Esophagus (tissue), 2 donors: ENCODE results near the gene MTHFD1L. TPM values are rescaled to one million over a fixed set of nuclear protein-coding genes. Genes with fewer than 3 reads are reported as not detected.
A peak's percentile ranks its signal among the peaks of the same experiment; 100 is the strongest.

Experiments used
- H3K27ac ChIP-seq, 2 donors: one replicate each; pipeline ENCODE4 v1.5.1; 2013; ENCODE audit warnings: low read depth in 2 of 2, mild to moderate bottlenecking in 2 of 2, inconsistent platforms in 1 of 2, low read length in 1 of 2, moderate library complexity in 1 of 2
- H3K27me3 ChIP-seq, 2 donors: one replicate each; pipeline ENCODE4 v1.6.1; 2013; ENCODE audit warnings: low read length in 2 of 2, control low read depth in 1 of 2, mild to moderate bottlenecking in 1 of 2; ENCODE audit not compliant: insufficient read depth in 2 of 2, control insufficient read depth in 1 of 2
- H3K36me3 ChIP-seq, 2 donors: one replicate each; pipeline ENCODE4 v1.6.1; 2013; ENCODE audit warnings: low read length in 1 of 2; ENCODE audit not compliant: control insufficient read depth in 2 of 2, insufficient read depth in 2 of 2
- H3K4me1 ChIP-seq, 2 donors: one replicate each; pipeline ENCODE4 v1.6.1; 2013; ENCODE audit warnings: low read length in 1 of 2; ENCODE audit not compliant: control insufficient read depth in 2 of 2, insufficient read depth in 2 of 2
- H3K4me3 ChIP-seq, 2 donors: one replicate each; pipeline ENCODE4 v1.5.1; 2013; ENCODE audit warnings: low read length in 2 of 2, mild to moderate bottlenecking in 2 of 2, low read depth in 1 of 2, moderate library complexity in 1 of 2
- H3K9me3 ChIP-seq, 2 donors: one replicate each; pipeline ENCODE4 v1.6.1; 2013; ENCODE audit warnings: mild to moderate bottlenecking in 2 of 2, low read depth in 1 of 2, low read length in 1 of 2, moderate library complexity in 1 of 2; ENCODE audit not compliant: control insufficient read depth in 2 of 2, insufficient read depth in 1 of 2
- WGBS, 2 donors: extraction: QIAGEN DNeasy Blood & Tissue Kit; methylation state at CpG; one replicate each; pipeline ENCODE4 v1.1.7; 2013; 5-methylcytosine and 5-hydroxymethylcytosine counted together
- polyA plus RNA-seq, 2 donors: library from polyadenylated mRNA; stranded (reverse); fragments of 200-250 nt; gene quantifications; one replicate each; pipeline ENCODE4 v1.2.3, GENCODE V29; 2013
- donor health status: healthy with polysubstance abuse.
- donor health status: Bipolar disorder and iron deficiency.

MTHFD1L gene
- polyA plus RNA-seq, 2 donors, result 1.6 to 4.1 TPM

- H3K36me3 ChIP-seq, result no peaks in the 10 kb centered on the region
- H3K27me3 ChIP-seq, result no peaks in the 10 kb centered on the region
- H3K27ac ChIP-seq, result peak overlapping the region; percentile 23 to 61
- no peak overlapping the region for H3K4me3 ChIP-seq
- H3K4me1 ChIP-seq, result no peaks in the 10 kb centered on the region
- WGBS, 2 donors, result 23 to 25% methylated on average over 8 of the region's 8 CpGs
- no peaks in the 10 kb centered on the region for H3K9me3 ChIP-seq
Measured at GRCh38 chr6:151004383-151005024, 139.0 kb downstream of the MTHFD1L start.

GRCh38 chr6:151005164-151005563 is 139.7 kb downstream of the MTHFD1L start:
- H3K36me3 ChIP-seq, result no peaks in the 10 kb centered on the region
- WGBS, 2 donors, result 61 to 70% methylated on average over 6 of the region's 6 CpGs
- no peaks in the 10 kb centered on the region for H3K4me1 ChIP-seq
- H3K4me3 ChIP-seq, result no peak overlapping the region
- no peaks in the 10 kb centered on the region for H3K9me3 ChIP-seq
- H3K27ac ChIP-seq, result no peak overlapping the region
- H3K27me3 ChIP-seq, result no peaks in the 10 kb centered on the region

GRCh38 chr6:151005896-151006632 is 140.6 kb downstream of the MTHFD1L start:
- H3K4me1 ChIP-seq, result no peaks in the 10 kb centered on the region
- H3K27me3 ChIP-seq, result no peaks in the 10 kb centered on the region
- 83 to 86% methylated on average over 13 of the region's 13 CpGs for WGBS, 2 donors
- H3K36me3 ChIP-seq, result no peaks in the 10 kb centered on the region
- no peaks in the 10 kb centered on the region for H3K9me3 ChIP-seq
- no peak overlapping the region for H3K4me3 ChIP-seq
- H3K27ac ChIP-seq, result no peak overlapping the region

- no peaks in the 10 kb centered on the region for H3K27me3 ChIP-seq
- no peaks in the 10 kb centered on the region for H3K36me3 ChIP-seq
- WGBS, 2 donors, result 95% methylated on average over 3 of the region's 3 CpGs
- no peak overlapping the region for H3K4me3 ChIP-seq
- H3K4me1 ChIP-seq, result no peaks in the 10 kb centered on the region
- no peak overlapping the region for H3K27ac ChIP-seq
- no peaks in the 10 kb centered on the region for H3K9me3 ChIP-seq
Measured at GRCh38 chr6:151007076-151007475, 141.6 kb downstream of the MTHFD1L start.

- no peaks in the 10 kb centered on the region for H3K27me3 ChIP-seq
- no peaks in the 10 kb centered on the region for H3K4me1 ChIP-seq
- H3K4me3 ChIP-seq, result no peak overlapping the region
- 64 to 82% methylated on average over 4 of the region's 4 CpGs for WGBS, 2 donors
- no peak overlapping the region for H3K27ac ChIP-seq
- no peaks in the 10 kb centered on the region for H3K36me3 ChIP-seq
- no peaks in the 10 kb centered on the region for H3K9me3 ChIP-seq
Measured at GRCh38 chr6:151007922-151008321, 142.4 kb downstream of the MTHFD1L start.

- Histone ChIP-seq H3K9me3 (no peaks in the 10 kb centered on the region), H3K4me1 (no peaks in the 10 kb centered on the region), H3K27ac (no peak overlapping the region), H3K27me3 (no peaks in the 10 kb centered on the region), H3K36me3 (no peaks in the 10 kb centered on the region), H3K4me3 (no peak overlapping the region)
- WGBS, 2 donors, result 92% methylated on average over 4 of the region's 4 CpGs
Measured at GRCh38 chr6:151008425-151008824, 142.9 kb downstream of the MTHFD1L start.

- no peaks in the 10 kb centered on the region for H3K9me3 ChIP-seq
- no peak overlapping the region for H3K27ac ChIP-seq
- H3K4me3 ChIP-seq, result no peak overlapping the region
- H3K27me3 ChIP-seq, result no peaks in the 10 kb centered on the region
- 94 to 96% methylated on average over 12 of the region's 12 CpGs for WGBS, 2 donors
- no peaks in the 10 kb centered on the region for H3K4me1 ChIP-seq
- no peaks in the 10 kb centered on the region for H3K36me3 ChIP-seq
Measured at GRCh38 chr6:151009576-151009975, 144.1 kb downstream of the MTHFD1L start.

- Histone ChIP-seq H3K27ac (no peak overlapping the region), H3K9me3 (no peaks in the 10 kb centered on the region), H3K36me3 (no peaks in the 10 kb centered on the region), H3K4me1 (no peaks in the 10 kb centered on the region), H3K27me3 (no peaks in the 10 kb centered on the region), H3K4me3 (no peak overlapping the region)
- WGBS, 2 donors, result 66 to 73% methylated on average over 5 of the region's 5 CpGs
Measured at GRCh38 chr6:151010071-151010470, 144.6 kb downstream of the MTHFD1L start.

- Histone ChIP-seq H3K9me3 (no peaks in the 10 kb centered on the region), H3K27ac (no peak overlapping the region), H3K27me3 (no peaks in the 10 kb centered on the region), H3K4me3 (no peak overlapping the region), H3K4me1 (no peaks in the 10 kb centered on the region), H3K36me3 (no peaks in the 10 kb centered on the region)
- 85 to 89% methylated on average over 7 of the region's 7 CpGs for WGBS, 2 donors
Measured at GRCh38 chr6:151012321-151013294, 147.1 kb downstream of the MTHFD1L start.
